ENCODE data around the gene SLC9A9. TPM values are rescaled to one million over a fixed set of nuclear protein-coding genes. Genes with fewer than 3 reads are reported as not detected.

SLC9A9 gene
- total RNA-seq, 4 donors from 2014 or later: 13.4 to 15.0 (median 14.4) TPM

GRCh38 chr3:143830786-143831185 lies 17.5 kb downstream of the SLC9A9 start:
- H3K9me3 ChIP-seq: no peaks in the 10 kb centered on the region
- H3K27me3 ChIP-seq: no peaks in the 10 kb centered on the region
- no peaks in the 10 kb centered on the region for H3K36me3 ChIP-seq
- no peak for TF ChIP-seq POLR2A (IDR thresholded peaks at IDR 0.05; ENCODE audit: low read depth)
- peak overlapping the region in 2 of 4 donors; percentile 2 to 18 for H3K4me3 ChIP-seq
- peak overlapping the region; percentile 58 to 78 (median 66) for H3K27ac ChIP-seq (replicated peaks in 1 of 4)
- intact Hi-C loops (cut with DNase I): no loop called here
- peaks cover 11 to 41% (median 35%) of the 10 kb centered on the region in 4 donors for H3K4me1 ChIP-seq
- no peak for DNase-seq (ENCODE audit: extremely low spot score)

DNA sequence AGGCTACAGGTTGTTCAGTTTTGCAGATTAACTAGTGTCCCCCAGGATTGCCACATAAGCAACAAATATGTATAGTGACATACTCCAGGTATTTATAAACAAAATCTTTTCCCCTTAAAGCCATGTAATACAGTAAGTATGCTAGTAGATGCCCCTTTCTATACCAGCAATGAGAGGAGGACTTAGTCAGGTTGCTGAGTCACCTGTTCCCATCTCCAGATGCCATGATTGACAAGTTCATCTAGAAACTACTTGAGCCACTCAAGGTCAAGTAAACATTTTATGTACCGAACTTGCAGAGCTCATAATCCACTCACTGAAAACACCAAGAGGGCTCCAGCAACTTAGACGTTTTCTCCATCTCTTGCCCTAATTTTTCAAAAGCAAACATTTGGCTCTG lies 18.2 kb downstream of the SLC9A9 start:
- TF ChIP-seq POLR2AphosphoS5 (IDR thresholded peaks at IDR 0.05) (no peak), POLR2A (IDR thresholded peaks at IDR 0.05; ENCODE audit: low read depth) (no peak)
- intact Hi-C loops (cut with DNase I): no loop called here
- H3K4me1 ChIP-seq: peaks cover 11 to 46% (median 33%) of the 10 kb centered on the region in 4 donors

GRCh38 chr3:143827425-143827824 lies 20.8 kb downstream of the SLC9A9 start:
- Histone ChIP-seq H3K27me3 (no peaks in the 10 kb centered on the region), H3K27ac (replicated peaks in 1 of 4) (no peak overlapping the region), H3K9me3 (no peaks in the 10 kb centered on the region), H3K36me3 (no peaks in the 10 kb centered on the region), H3K4me3 (no peak overlapping the region), H3K4me1 (peaks cover 11 to 65% (median 45%) of the 10 kb centered on the region in 4 donors)
- peak; percentile 5 for DNase-seq (ENCODE audit: extremely low spot score)
- 78% methylated on average over 2 of the region's 2 CpGs for whole genome bisulfite sequencing
- no peak for TF ChIP-seq POLR2AphosphoS5 (IDR thresholded peaks at IDR 0.05)
- TF ChIP-seq CTCF (IDR thresholded peaks at IDR 0.05): no peak
- no peak for TF ChIP-seq EP300 (IDR thresholded peaks at IDR 0.05)
- no peak for TF ChIP-seq POLR2A (IDR thresholded peaks at IDR 0.05; ENCODE audit: low read depth)
- intact Hi-C loops (cut with DNase I): no loop called here

More for the DNA sequence above, 18.2 kb downstream of the SLC9A9 start:
- Histone ChIP-seq H3K9me3 (no peaks in the 10 kb centered on the region), H3K27me3 (no peaks in the 10 kb centered on the region), H3K27ac (replicated peaks in 1 of 4) (no peak overlapping the region), H3K4me3 (no peak overlapping the region), H3K36me3 (no peaks in the 10 kb centered on the region)
- 38% methylated on average over 2 of the region's 2 CpGs for WGBS
- DNase-seq (ENCODE audit: extremely low spot score): peak; percentile 31

GRCh38 chr3:143826296-143826695 lies 22.0 kb downstream of the SLC9A9 start:
- H3K36me3 ChIP-seq: no peaks in the 10 kb centered on the region
- H3K27me3 ChIP-seq: no peaks in the 10 kb centered on the region
- H3K4me1 ChIP-seq: peaks cover 11 to 62% (median 44%) of the 10 kb centered on the region in 4 donors
- H3K27ac ChIP-seq (replicated peaks in 1 of 4): peak overlapping the region in 1 of 4 donors; percentile 7
- peak; percentile 68 for DNase-seq (ENCODE audit: extremely low spot score)
- no peaks in the 10 kb centered on the region for H3K9me3 ChIP-seq
- intact Hi-C loops (cut with DNase I): no loop called here
- TF ChIP-seq CTCF (IDR thresholded peaks at IDR 0.05) (no peak), EP300 (IDR thresholded peaks at IDR 0.05) (no peak), POLR2A (IDR thresholded peaks at IDR 0.05; ENCODE audit: low read depth) (no peak), POLR2AphosphoS5 (IDR thresholded peaks at IDR 0.05) (no peak)
- no peak overlapping the region for H3K4me3 ChIP-seq
- 31% methylated on average over 1 of the region's 1 CpG for WGBS

DNA sequence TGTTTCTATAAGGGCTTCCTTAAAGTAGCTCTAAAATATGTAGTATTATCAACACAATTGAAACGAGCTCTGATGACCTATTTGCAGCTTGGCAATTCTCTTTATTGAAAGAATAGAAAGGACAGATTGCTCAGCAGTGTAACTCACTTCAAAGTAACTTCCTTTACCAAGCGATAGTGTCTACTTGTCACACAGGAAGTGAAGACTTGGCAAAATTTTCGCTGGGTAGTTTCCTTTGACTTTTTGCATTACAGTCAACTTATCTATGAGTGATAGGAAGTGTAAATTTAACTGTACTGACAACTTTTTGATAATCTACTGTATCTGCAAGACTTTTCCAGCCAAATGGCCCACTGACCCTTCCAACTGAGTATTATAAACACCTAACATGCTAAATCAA lies 22.8 kb downstream of the SLC9A9 start:
- intact Hi-C loops (cut with DNase I): no loop called here
- WGBS: 51% methylated on average over 3 of the region's 3 CpGs
- no peak for TF ChIP-seq POLR2A (IDR thresholded peaks at IDR 0.05; ENCODE audit: low read depth)
- H3K27ac ChIP-seq (replicated peaks in 1 of 4): peak overlapping the region in 2 of 4 donors; percentile 6 to 8
- no peaks in the 10 kb centered on the region for H3K27me3 ChIP-seq
- DNase-seq (ENCODE audit: extremely low spot score): peak; percentile 26
- H3K4me1 ChIP-seq: peaks cover 4 to 55% (median 37%) of the 10 kb centered on the region in 4 donors
- no peaks in the 10 kb centered on the region for H3K36me3 ChIP-seq
- no peak overlapping the region for H3K4me3 ChIP-seq
- no peaks in the 10 kb centered on the region for H3K9me3 ChIP-seq

- H3K27ac ChIP-seq (replicated peaks in 1 of 4): peak overlapping the region in 3 of 4 donors; percentile 5 to 17 (median 14)
- H3K27me3 ChIP-seq: no peaks in the 10 kb centered on the region
- H3K36me3 ChIP-seq: no peaks in the 10 kb centered on the region
- H3K4me1 ChIP-seq: peaks cover 0 to 48% (median 30%) of the 10 kb centered on the region in 4 donors
- no peaks in the 10 kb centered on the region for H3K9me3 ChIP-seq
- TF ChIP-seq POLR2A (IDR thresholded peaks at IDR 0.05; ENCODE audit: low read depth): no peak
- TF ChIP-seq CTCF (IDR thresholded peaks at IDR 0.05): no peak
- DNase-seq (ENCODE audit: extremely low spot score): peak; percentile 5
- H3K4me3 ChIP-seq: no peak overlapping the region
- 38% methylated on average over 3 of the region's 3 CpGs for WGBS
- intact Hi-C loops (cut with DNase I): no loop called here
These were observed 23.4 kb downstream of the SLC9A9 start for GRCh38 chr3:143824735-143825385.

Data from esophagus muscularis mucosa (tissue), 4 donors.